Measurements from ENCODE around the gene CAMTA1.

- no peak for TF ChIP-seq CTCF (IDR thresholded peaks at IDR 0.05)
- no peak for TF ChIP-seq POLR2A (IDR thresholded peaks at IDR 0.05)
These were observed 831.7 kb downstream of the CAMTA1 start for GRCh38 chr1:7616953-7617352.

Data from stomach (tissue), 4 donors.